ENCODE results near the gene LAMTOR5.

GRCh38 chr1:110434946-110435345 is 27.5 kb upstream of the LAMTOR5 start:
- TF ChIP-seq POLR2A (IDR thresholded peaks at IDR 0.05) (no peak), CTCF (IDR thresholded peaks at IDR 0.05) (no peak)

All from thyroid gland (tissue), 4 donors.